HG03280 (cell line): Measurements from ENCODE around the gene PARP11.
"Not testable (repeated sequence)": the region's sequence is repeated elsewhere in the genome, so short reads cannot be mapped to it uniquely, and the experiment has no call there.

Experiments
- ATAC-seq: cut with Tn5 transposase; IDR thresholded peaks from one replicate; pipeline ENCODE4 v1.9.1; 2021; ENCODE audit warnings: mild to moderate bottlenecking, moderate library complexity; ENCODE audit not compliant: unreplicated experiment

The PARP11 gene

DNA sequence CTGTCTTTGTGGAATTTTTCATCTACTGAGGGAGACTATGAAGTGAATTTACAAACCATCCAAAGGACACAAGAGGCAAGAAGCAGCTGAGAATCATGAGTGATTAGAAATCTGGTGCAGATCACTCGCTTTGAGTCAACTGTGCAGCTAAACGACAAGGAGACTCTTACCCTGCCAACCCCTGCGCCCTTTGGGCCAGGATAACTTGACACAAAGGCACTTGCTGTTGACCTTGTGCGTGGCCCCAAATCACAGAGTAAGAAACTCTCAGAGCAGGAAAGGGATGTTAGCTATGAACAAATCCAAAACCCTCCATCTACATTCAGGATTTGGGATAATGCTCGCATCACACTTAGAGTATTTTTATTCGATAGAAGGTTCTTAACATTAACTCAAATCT, 11.5 kb upstream of the PARP11 start:
- ATAC-seq, result no peak

DNA sequence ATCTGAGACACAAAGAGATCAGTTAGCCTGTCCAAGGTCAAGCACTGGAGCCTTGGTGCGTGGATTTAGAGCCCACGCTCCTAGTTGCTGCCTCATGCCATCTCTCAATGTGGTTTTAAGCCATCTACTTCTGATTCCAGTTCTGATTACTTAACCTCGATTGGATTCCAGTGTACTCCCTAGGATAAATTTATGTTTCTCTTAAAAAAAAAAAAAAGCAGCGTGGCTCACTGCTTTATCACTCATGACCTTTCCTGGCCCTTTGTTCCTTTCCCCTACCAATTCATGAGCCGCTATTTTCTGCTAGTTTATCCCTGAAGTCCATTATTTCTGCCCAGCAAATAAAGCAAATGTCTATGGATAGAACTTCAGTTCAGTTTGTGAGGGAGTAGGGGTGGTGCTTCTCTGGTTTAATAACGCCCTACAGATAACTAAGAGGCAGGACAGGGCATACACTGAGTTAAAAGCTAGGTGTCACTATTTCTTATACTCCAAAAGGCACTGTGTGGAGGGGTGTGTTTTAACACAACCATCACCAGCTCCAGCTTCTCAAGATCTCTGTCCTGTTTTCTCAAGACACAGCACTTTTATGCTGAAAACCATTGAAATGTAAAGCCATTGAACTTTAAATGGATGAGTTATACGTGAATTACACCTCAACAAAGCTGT, 9.8 kb upstream of the PARP11 start:
- ATAC-seq, result no peak

DNA sequence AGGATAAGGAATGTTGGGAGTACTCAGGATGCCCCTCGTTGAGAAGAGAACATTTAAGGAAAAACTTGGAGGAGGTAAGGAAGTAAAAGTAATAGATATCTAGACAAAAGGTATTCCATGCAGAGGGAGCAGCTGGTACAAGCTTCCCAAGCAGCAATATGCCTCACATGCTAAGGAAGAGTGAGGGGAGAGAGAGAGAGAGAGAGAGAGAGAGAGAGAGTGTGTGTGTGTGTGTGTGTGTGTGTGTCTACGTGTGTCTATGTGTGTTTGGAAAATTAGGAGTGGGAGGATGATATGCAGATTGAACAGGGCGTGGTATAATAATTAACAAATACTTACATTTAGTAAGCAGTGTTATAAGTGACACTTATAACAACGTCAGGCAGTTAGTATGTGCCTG, 9.2 kb upstream of the PARP11 start:
- no peak for ATAC-seq

DNA sequence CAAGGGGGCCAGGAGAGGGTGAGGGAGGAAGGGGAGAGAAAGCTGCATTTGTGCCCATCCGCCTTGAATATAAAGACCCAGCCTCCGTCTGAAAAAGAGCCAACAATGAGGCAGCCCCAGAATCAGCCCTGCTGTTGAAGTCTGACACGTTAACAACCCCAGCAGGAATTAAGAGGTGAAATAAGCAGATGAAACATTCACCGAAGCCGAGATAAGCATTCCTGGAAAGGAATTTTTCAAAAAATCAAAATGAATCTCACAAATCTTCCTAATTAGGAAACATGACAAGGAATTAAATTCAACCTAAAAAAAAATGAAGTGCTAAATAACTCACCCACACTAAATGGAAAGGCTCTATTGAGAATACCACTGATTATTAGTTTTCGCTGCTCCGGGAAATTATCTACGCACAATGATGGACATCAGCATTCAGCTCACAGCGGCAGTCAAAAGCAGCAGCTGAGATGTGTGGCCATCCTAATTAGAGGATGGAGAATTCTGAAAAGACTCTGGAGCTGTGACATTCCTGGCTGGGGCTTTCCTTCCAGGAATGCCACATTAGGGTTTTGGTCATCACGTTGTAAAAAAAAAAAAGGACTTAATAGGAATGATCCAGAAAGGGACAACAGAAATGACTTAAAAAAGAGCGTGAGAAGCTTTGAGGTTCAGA, 8.2 kb upstream of the PARP11 start:
- no peak for ATAC-seq

DNA sequence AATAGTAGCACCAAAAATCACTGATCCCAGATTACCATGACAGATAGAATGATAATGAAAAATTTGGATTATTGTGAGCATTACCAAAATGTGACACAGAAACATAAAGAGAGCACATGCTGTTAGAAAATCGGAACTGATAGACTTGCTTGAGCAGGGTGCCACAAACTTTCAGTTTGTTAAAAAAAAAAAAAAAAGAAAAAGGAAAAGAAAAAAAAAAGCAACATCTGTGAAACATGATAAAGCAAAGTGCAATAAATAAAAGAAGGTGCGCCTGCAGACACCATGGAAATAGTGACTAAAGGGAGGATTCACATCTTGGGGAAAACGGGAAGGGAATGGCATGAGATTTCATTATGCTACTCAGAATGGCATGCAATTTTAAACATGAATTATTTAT, 6.6 kb upstream of the PARP11 start:
- ATAC-seq, result no peak

DNA sequence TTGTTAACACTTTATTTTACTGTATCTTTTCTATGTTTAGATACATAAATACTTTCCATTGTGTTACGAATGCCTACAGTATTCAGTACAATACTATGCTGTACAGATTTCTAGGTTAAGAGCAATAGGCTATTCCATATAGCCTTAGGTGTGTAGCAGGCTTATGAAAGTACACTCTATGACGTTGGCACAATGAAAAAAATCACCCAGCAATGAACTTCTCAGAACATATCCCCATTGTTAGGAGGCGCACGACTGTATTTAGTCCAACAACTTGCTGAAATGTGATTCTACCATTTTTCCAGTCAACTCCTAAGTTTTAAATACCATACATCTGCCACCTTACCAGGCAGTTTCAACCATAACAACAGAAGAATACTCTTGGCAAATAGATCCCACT, 1.8 kb downstream of the PARP11 start:
- no peak for ATAC-seq

DNA sequence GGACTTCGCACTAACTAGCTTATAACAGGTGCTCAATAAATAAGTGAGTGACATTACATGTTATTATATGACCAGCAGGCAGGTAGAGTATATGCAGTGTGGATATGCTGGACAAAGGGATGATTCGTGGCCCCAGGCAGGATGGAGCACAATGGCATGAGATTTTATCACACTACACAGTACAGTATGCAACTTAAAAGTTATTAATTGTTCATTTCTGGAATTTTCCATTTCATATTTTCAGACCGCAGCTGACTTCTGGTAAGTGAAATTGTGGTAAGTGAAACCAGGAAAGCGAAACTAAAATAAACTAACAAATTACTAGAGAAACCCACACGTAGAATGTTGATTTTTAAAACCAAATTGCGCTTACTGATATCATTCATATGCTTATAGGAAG, 3.3 kb downstream of the PARP11 start:
- no peak for ATAC-seq

DNA sequence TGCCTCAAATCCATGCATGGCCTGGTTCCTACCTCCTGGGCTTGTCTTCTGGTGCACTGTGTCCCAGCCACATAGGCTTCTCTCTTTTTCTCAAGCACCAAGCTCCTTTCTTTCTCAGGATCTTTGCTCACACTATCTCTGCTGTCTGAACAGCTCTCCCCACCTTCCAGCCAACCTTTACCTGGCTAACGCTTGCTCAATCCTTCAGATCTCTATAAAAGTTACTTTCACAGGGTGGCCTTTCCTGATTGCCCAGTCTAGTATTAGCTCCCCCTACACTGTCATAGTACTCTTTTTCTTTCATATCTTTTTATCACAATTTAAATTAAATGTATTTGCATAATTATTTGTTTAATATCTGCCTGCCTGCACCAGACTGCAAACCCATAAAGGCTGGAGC, 3.8 kb downstream of the PARP11 start:
- ATAC-seq, result no peak

DNA sequence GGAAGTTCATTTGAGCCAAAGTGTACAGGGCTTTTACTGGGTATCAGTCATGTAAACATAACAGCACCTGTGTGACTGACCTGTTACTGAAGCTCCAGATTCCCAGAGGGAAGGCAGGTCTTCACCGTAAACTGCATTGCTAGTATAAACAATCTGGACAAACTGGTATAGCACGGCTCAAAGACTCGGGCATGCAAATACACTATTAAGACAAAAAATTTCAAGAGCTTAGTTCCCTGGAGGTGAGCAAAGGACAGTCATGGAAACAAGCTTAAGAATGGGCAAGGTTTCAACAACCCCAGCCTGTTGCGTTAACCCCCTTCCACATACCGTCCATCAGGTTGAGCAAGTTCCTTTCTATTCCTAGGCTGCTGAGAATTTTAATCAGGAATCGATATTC, 9.4 kb downstream of the PARP11 start:
- no peak for ATAC-seq

DNA sequence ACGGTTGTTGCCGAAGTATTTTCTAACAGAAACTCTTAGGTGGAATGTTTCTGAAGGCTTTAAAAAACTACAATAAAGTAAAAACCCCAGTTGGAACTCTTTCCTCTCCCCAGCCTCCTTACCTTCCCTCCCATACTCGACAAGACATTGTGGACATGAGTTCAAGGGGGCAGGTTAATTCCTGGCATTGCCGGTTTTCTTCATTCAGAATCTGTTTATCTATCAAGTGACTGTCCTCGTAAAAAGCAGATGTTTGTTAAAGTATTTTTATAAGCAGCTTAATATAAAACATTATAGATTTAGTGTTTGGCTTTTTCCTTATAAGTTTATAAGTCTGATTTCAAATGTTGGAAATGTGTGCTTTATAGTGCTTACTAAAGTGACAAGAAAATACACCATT, 30.7 kb downstream of the PARP11 start:
- ATAC-seq, result no peak

DNA sequence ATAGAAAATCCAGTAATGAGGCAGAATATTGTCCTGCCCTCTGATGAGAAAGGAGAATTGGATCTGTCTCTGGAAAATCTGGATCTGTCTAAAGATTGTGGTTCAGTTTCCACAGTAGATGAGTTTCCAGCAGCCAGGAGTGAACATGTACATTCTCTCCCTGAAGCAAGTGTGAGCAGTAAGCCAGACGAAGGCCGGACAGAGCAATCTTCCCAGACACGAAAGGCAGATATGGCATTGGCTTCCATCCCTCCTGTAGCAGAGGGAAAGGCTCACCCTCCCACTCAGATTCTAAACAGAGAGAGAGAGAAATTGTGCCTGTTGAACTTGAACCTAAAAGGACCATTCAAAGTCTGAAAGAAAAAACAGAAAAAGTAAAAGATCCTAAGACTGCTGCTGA, 31.4 kb downstream of the PARP11 start:
- ATAC-seq, result no peak

DNA sequence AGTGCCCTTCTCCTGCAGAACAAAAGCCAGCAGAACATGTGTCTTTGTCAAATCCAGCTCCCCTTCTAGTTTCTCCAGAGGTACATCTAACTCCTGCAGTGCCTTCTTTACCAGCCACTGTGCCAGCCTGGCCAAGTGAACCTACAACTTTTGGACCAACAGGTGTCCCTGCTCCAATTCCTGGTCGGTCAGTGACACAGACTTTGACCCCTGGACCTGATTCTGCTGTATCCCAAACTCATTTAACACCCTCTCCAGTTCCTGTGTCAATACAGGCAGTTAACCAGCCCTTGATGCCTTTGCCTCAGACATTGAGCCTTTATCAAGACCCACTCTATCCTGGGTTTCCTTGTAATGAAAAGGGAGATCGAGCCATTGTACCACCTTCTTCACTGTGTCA, 32.4 kb downstream of the PARP11 start:
- not testable (repeated sequence) for ATAC-seq

DNA sequence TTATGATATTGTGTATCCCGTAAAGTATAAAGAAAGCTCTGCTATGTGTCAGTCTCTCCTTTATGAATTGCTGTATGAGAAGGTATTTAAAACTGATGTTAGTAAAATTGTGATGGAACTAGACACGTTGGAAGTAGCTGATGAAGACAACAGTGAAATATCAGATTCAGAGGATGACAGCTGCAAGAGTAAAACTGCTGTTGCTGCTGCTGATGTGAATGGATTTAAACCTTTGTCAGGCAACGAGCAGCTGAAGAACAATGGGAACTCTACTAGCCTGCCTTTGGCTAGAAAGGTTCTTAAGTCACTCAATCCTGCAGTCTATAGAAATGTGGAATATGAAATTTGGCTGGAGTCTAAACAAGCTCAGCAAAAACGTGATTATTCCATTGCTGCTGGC, 33.5 kb downstream of the PARP11 start:
- not testable (repeated sequence) for ATAC-seq

DNA sequence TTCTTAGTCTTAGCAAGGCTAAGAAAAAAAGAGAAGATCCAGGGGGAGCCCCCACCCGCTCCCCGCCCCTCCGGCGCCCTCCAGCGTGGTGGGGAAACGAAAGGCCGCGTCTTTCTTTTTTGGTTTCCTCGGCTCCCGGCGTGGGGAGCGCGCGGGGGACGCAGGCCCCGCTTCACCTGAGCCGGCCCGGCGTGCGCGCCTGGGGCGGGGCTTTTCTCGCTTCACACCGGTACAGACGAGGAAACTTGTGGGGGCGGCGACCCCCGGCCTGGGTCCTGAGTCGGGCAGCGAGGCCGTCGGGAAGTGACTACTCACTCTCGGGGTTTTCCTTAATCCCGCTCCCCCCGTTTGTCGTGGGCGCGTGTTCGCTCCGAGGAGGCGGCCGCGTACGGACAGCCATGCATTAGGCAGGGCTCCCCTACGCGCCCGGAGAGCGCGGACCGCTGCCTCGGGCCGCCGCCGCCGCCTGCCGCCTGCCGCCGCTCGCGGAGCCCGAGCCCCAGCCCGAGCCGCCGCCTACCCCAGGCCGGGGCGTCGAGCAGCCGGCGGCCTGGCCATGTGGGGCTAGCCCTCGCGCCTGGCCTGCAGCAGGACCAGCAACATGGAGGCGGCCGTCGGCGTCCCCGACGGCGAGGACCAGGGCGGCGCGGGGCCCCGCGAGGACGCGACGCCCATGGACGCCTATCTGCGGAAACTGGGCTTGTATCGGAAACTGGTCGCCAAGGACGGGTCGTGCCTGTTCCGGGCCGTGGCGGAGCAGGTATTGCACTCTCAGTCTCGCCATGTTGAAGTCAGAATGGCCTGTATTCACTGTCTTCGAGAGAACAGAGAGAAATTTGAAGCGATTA, 34.3 kb downstream of the PARP11 start:
- not testable (repeated sequence) for ATAC-seq

DNA sequence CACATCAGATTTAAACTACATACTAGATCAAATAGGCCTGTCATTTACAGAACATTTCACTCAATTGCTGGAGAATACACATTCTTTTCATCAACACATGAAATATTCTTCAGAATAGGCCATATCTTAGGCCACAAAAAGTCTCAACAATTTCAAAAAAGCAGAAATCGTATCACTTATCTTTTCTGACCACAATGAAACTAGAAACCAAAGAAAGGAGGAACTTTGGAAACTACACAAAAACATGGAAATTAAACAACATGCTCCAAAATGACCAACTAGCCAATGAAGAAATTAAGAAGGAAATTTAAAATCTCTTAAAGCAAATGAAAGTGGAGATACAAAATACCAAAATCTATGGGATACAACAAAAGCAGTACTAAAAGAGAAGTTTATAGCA, 35.1 kb downstream of the PARP11 start:
- no peak for ATAC-seq

DNA sequence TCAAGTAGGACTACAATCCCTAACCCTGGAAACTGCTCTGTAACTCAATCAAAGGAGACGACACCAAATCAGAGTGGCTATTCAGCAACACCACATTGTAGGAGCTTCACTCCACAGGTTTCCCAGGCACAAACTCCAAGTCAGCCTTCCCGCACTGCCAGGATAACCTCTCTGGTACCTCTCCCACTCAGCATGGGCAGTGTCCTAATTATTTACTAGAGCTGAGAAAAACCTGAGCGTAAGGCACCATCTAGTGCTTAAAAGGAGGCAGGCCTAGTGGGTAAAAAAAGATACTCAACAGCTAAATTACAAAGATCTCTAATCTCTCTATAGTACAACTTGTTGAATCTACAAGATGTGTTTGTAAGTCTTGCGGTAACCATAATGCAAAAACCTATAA, 36.1 kb downstream of the PARP11 start:
- ATAC-seq, result no peak

DNA sequence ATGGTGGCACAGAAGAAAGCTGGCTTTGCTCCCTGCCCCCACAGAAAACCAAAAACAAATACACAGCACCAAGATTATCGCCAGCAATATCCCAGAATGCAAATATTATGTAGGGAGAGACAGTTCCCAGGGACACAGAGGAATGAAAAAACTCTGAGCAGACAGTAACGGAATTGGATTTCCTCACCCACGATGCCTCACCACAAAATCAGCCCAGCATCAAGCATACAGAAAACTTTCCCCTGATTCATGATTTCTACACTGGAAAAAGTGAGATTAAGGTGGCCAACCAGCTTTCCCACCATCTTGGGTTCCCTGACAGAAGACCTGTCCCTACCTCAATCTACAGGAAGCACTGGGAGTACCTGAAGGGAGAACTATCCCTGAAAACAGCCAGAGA, 36.6 kb downstream of the PARP11 start:
- ATAC-seq, result no peak

DNA sequence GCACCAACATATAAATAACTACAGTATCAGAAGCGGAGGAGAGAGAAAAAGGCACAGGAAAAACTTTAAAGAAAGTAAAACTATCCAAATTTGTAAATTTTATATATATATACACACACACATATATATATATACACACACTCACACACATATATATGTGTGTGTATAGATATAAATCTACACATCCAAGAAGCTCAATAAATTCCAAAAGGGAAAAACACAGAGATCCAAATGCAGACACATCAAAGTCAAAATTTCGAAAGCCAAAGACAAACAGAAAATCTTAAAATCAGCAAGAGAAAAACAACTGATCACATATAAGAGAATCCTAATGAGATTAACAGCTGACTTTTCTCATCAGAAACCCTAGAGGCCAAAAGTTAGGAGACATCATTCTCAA, 37.3 kb downstream of the PARP11 start:
- ATAC-seq, result no peak

DNA sequence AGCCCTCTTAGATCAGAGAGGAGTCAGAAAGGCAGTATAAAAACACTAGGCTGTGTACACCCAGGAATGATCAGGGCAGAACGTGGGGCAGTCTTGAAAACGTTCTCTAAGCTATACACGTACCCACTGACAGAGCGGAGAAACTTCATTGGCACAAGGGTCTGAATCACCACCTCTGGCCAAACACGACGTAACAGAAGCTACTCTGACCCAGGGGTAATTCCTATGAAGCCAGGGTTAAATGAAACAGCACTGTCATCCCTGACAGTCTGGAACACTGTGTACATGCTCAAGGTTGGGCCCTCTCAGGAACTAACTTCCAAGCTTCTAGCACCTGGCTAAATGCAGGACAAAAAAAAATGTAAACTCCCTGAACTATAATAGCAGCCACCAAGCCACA, 38.4 kb downstream of the PARP11 start:
- ATAC-seq, result no peak

DNA sequence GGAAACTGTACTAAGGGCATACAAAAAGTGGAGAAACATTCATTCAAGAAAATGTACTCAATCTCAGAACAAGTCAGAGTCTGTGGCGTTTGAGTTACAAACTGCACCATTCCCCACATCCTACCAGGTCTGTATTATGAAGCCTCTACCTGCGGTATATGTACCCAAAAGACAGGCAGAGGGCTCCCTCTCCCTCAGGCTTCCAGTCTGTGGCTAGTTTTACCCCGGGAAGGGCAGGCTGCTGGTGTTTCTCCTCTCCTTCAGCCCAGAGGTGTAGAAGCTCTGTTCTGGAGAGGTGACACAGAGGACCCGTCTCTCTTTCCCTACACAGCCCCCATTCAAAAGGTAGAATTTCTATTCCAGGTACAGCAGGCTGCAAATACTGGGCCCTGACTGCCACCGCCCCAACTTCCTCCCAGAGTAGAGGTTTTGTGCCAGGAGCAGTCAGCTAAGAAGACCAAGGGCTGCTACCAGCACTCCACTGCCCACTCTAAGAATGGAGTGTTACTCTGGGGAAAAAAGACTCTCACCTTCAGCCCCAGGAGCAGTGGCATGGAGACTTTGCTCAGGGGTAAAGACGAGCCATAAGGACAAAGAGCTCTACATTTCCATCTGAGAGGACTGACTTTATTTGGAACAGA, 39.4 kb downstream of the PARP11 start:
- no peak for ATAC-seq

DNA sequence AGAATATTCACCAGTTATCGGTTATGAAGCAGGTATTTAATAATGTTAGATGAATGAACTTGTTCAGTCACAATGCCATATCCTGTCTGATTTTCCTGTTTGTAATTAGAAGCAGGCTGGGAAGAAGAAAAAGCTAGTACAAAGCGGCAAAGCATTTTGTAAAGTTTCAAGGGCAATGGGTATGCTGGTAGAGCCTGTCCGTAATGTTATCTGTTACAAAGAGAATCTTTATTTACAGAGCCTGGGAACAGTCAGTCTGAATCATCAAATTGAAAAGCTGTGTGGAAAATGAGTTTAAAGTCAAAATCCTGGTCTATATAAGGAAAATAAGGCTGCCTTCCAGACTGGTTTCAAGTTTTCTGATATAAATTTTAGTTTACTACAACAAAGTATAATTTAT, 40.5 kb downstream of the PARP11 start:
- ATAC-seq, result no peak

DNA sequence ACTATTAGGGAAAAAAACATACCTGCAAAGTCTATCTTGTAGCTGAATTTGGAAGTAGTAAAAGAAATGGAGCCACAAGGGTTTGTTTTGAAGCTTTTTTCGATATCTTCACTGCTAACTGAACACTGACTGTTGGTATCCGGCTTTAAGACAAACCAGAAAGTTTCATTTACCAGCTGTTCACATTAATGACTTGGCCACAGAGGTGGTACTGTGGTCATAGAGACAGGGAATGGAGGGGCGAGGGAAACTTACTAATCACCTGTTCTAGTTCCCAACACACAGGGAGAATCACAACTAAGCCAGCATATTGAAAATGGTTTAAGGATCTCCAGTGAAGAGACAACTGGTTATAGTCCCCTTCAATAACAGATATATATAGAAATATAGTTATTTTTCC, 44.3 kb downstream of the PARP11 start:
- ATAC-seq, result no peak
